ENCODE results near the gene LRRC32.

The LRRC32 gene

DNA sequence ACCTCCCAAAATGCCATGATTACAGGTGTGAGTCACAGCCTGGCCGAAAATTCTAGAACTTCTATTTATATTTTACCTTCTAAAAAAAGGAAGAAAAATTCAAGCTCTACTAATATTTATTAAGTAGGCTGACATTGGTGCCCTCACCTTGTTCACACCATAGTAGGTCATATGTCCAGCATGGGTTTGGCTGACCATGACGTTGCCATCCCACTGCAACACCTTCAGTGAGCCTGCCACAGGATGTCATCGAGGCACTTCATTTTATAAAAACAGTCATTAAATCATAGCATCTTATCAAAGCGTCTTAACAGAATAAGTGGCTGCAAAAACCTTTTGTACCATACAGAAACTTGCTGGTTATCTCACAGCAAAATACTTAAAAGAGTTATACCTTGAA lies 58.3 kb downstream of the LRRC32 start:
- TF ChIP-seq, protein P1, sequence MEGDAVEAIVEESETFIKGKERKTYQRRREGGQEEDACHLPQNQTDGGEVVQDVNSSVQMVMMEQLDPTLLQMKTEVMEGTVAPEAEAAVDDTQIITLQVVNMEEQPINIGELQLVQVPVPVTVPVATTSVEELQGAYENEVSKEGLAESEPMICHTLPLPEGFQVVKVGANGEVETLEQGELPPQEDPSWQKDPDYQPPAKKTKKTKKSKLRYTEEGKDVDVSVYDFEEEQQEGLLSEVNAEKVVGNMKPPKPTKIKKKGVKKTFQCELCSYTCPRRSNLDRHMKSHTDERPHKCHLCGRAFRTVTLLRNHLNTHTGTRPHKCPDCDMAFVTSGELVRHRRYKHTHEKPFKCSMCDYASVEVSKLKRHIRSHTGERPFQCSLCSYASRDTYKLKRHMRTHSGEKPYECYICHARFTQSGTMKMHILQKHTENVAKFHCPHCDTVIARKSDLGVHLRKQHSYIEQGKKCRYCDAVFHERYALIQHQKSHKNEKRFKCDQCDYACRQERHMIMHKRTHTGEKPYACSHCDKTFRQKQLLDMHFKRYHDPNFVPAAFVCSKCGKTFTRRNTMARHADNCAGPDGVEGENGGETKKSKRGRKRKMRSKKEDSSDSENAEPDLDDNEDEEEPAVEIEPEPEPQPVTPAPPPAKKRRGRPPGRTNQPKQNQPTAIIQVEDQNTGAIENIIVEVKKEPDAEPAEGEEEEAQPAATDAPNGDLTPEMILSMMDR (IDR thresholded peaks at IDR 0.05), result no peak

DNA sequence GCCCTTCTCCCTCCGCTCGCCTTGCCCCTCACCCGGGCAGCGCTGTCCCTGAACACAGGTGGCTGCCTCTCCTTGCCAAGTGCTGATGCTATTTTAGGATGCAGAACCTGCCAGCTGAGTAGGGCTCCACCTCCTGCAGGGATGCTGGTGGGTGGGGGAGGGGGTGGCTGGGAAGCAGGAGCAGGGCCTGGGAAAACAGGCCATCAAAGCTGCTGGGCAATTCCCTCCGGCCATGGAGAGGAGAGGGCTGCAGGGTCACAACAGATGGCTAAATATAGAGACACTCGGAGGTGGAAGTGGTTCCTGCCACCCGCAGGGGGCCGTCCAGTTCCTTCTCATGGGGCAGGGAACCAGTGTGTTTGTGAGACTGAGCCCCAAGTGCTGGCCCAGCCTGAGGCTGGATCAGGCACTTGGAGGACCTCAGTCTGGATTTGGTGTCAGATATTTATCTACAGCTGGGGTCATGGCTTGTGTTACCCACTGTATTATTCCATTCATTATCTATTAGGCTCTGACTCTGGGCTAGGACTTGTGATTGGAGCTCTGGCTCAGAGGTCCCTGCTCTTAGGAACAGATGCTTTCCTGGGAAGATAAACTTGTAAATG lies 59.6 kb downstream of the LRRC32 start:
- TF ChIP-seq, protein P1 (IDR thresholded peaks at IDR 0.05), result no peak

DNA sequence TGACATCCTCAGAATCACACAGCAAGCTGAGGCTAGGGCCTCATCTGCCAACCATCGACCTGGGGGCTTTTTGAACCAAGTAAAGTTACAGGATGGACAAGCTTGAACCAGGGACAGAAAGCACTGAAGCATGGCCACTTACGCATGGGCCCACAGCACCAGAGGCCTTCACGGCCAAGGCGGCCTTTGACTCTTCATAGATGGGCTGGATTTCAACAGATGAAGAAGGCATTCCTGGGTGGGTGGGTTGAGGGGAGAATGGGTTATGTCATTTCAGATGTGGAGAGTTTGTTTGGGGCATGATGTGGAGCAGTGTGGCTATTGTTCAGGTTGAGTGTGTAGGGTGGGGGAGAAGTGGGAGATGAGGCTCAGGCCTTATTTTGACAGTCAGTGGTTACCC lies 60.2 kb downstream of the LRRC32 start:
- TF ChIP-seq, protein P1 (IDR thresholded peaks at IDR 0.05), result no peak

DNA sequence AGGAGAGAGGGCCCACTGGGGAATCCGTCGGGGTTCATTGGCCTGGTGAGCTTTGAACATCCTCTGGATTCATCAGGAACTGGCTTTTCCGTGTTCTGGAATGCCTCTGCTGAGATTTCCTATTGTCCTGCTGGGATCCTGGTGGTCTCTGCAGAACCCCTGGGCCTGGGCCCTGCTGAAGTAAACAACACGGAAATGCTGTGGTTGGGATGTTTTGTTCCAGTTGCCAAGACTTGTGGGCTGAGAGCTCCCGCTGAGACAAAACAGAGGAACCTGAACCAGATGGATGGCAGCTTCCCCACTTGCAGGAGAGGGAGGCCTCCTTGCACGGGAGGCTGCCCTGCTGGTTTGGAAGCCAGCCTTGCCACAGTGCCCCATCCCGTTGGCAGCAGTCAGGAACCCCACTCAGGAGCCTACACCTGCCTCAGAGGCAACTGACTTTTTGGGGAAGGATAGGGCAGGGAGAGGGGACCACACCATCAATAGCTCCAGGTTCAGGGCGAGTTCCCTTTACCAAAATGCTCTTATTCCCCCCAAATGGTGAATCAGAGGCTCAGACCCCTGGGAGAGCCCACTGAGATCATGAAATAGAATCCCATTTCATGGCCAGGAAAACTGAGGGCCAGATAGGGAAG lies 60.7 kb downstream of the LRRC32 start:
- TF ChIP-seq, protein P1 (IDR thresholded peaks at IDR 0.05), result no peak

Measured in LNCAP (cell line).